HG03060 (cell line): ENCODE results near the gene COL4A2.
"Not testable (repeated sequence)": the region's sequence is repeated elsewhere in the genome, so short reads cannot be mapped to it uniquely, and the experiment has no call there.

Experiments
- ATAC-seq: cut with Tn5 transposase; IDR thresholded peaks from one replicate; pipeline ENCODE4 v1.9.1; 2021; ENCODE audit warnings: low read depth, moderate number of reproducible peaks; ENCODE audit not compliant: unreplicated experiment

COL4A2 gene

GRCh38 chr13:110305544-110305943, 1.5 kb upstream of the COL4A2 start:
- no peak for ATAC-seq

- ATAC-seq = no peak
Measured at GRCh38 chr13:110305949-110306339, 1.1 kb upstream of the COL4A2 start.

- no peak for ATAC-seq
Measured at GRCh38 chr13:110306340-110306959, 634 bp upstream of the COL4A2 start.

GRCh38 chr13:110307767-110308655, 927 bp downstream of the COL4A2 start:
- ATAC-seq = no peak

- no peak for ATAC-seq
Measured at GRCh38 chr13:110308656-110309359, 1.7 kb downstream of the COL4A2 start.

GRCh38 chr13:110309661-110310524, 2.8 kb downstream of the COL4A2 start:
- ATAC-seq = no peak

- ATAC-seq = no peak
Measured at GRCh38 chr13:110310541-110311442, 3.7 kb downstream of the COL4A2 start.

GRCh38 chr13:110311443-110312338, 4.6 kb downstream of the COL4A2 start:
- ATAC-seq = no peak

GRCh38 chr13:110312339-110313031, 5.4 kb downstream of the COL4A2 start:
- ATAC-seq = no peak

GRCh38 chr13:110313261-110313660, 6.2 kb downstream of the COL4A2 start:
- ATAC-seq = not testable (repeated sequence)

- not testable (repeated sequence) for ATAC-seq
Measured at GRCh38 chr13:110313733-110314132, 6.6 kb downstream of the COL4A2 start.

- no peak for ATAC-seq
Measured at GRCh38 chr13:110314516-110315245, 7.6 kb downstream of the COL4A2 start.

GRCh38 chr13:110316196-110316595, 9.1 kb downstream of the COL4A2 start:
- ATAC-seq = no peak

GRCh38 chr13:110317093-110317492, 10.0 kb downstream of the COL4A2 start:
- no peak for ATAC-seq

- ATAC-seq = no peak
Measured at GRCh38 chr13:110317496-110318195, 10.6 kb downstream of the COL4A2 start.

- no peak for ATAC-seq
Measured at GRCh38 chr13:110318920-110319319, 11.8 kb downstream of the COL4A2 start.

GRCh38 chr13:110319397-110319773, 12.3 kb downstream of the COL4A2 start:
- no peak for ATAC-seq
